CD4-positive, alpha-beta T cell treated with Interleukin-6 for 4 hours (primary cell): ENCODE measurements around the gene ATG2B.

Experiments used
- DNase-seq: peaks from one replicate; pipeline ENCODE4 v3.0.0-alpha.2; 2020; ENCODE audit warnings: mixed read lengths

Gene ATG2B

GRCh38 chr14:96268431-96269358, 94.4 kb downstream of the ATG2B start:
- no peak for DNase-seq

- no peak for DNase-seq
These were observed 95.2 kb downstream of the ATG2B start for GRCh38 chr14:96267916-96268315.

GRCh38 chr14:96267336-96267735, 95.8 kb downstream of the ATG2B start:
- DNase-seq, result no peak

GRCh38 chr14:96265383-96266095, 97.6 kb downstream of the ATG2B start:
- DNase-seq, result no peak

GRCh38 chr14:96264853-96265252, 98.3 kb downstream of the ATG2B start:
- no peak for DNase-seq

- no peak for DNase-seq
These were observed 99.0 kb downstream of the ATG2B start for GRCh38 chr14:96264200-96264553.

- no peak for DNase-seq
These were observed 99.6 kb downstream of the ATG2B start for GRCh38 chr14:96263347-96264199.

GRCh38 chr14:96261772-96262655, 101.1 kb downstream of the ATG2B start:
- no peak for DNase-seq

GRCh38 chr14:96261053-96261452, 102.1 kb downstream of the ATG2B start:
- DNase-seq, result no peak

GRCh38 chr14:96260341-96260821, 102.8 kb downstream of the ATG2B start:
- no peak for DNase-seq

- DNase-seq, result no peak
These were observed 105.2 kb downstream of the ATG2B start for GRCh38 chr14:96257900-96258299.

GRCh38 chr14:96257056-96257455, 106.1 kb downstream of the ATG2B start:
- no peak for DNase-seq

GRCh38 chr14:96256407-96256806, 106.7 kb downstream of the ATG2B start:
- DNase-seq, result no peak

GRCh38 chr14:96255501-96256366, 107.4 kb downstream of the ATG2B start, which contains the start of gene BDKRB1:
Gene BDKRB1 (plus strand): TSS chr14:96256210. CDS start chr14:96263683, 7,473 bp downstream.
- no peak for DNase-seq

- no peak for DNase-seq
These were observed 108.5 kb downstream of the ATG2B start for GRCh38 chr14:96254687-96255086.

- no peak for DNase-seq
These were observed 110.1 kb downstream of the ATG2B start for GRCh38 chr14:96252999-96253539.

GRCh38 chr14:96252323-96252998, 110.7 kb downstream of the ATG2B start:
- DNase-seq, result no peak

GRCh38 chr14:96251656-96252155, 111.4 kb downstream of the ATG2B start:
- DNase-seq, result no peak

GRCh38 chr14:96250485-96250884, 112.7 kb downstream of the ATG2B start:
- no peak for DNase-seq

- DNase-seq, result no peak
These were observed 114.1 kb downstream of the ATG2B start for GRCh38 chr14:96249029-96249428.
